AG09309 (cell line): ENCODE measurements around the gene NGEF.

Experiments
- DNase-seq: peaks from one replicate; pipeline ENCODE4 v3.0.0-alpha.2; 2010; ENCODE audit warnings: low read depth
- H3K4me3 ChIP-seq: 2 replicates; pipeline ENCODE4 v1.5.1; 2011; ENCODE audit warnings: mild to moderate bottlenecking, low read depth, low read length, moderate library complexity; ENCODE audit not compliant: control insufficient read depth
- CTCF ChIP-seq: IDR thresholded peaks from 2 replicates; pipeline ENCODE4 v1.5.1; 2011; ENCODE audit warnings: mild to moderate bottlenecking, low read depth, low read length, inconsistent platforms; ENCODE audit not compliant: insufficient read depth, control insufficient read depth; ENCODE audit errors: missing control alignments

NGEF gene

DNA sequence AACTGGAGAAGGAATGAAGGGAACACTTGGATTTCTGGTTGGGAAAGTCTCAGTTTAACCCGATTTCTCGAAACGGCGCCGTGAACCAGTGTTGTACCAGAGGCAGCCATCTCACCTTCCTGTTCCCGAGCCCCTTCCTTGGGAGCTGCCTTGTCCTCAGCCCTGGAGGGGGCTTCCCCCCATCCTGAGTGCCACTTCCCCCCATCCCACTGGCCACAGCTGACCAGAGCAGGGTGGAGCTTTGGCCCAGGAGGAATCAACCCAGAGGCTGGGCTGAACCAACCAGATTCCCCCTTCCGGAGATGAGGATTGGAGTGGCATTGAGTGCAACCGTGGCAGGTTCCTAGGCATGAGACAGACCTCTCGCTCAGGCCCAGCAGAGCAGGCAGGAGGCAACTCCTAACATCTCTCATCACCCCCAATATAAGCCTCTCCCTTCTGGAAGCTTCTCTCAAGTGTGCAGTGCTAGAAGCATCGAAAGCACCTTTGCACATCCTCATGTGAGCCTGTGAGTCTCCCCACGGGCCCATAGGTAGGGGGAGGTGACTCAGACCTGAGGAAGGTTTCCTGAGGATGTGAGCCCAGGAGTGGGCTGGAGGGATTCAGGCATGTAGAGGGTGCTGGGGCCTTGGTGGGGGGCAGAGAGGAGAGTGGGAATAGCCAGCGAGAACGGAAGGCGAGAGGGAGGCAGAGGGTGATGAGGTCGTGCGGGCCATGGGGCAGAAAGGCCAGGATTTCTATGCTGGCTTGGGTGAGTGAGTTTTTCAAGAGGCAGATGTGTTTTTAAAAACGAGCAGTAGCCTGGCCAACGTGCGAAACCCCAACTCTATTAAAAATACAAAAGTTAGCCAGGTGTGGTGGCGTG lies 11.9 kb downstream of the NGEF start:
- no peak for DNase-seq
- H3K4me3 ChIP-seq = no peak overlapping the region
- TF ChIP-seq CTCF = no peak

DNA sequence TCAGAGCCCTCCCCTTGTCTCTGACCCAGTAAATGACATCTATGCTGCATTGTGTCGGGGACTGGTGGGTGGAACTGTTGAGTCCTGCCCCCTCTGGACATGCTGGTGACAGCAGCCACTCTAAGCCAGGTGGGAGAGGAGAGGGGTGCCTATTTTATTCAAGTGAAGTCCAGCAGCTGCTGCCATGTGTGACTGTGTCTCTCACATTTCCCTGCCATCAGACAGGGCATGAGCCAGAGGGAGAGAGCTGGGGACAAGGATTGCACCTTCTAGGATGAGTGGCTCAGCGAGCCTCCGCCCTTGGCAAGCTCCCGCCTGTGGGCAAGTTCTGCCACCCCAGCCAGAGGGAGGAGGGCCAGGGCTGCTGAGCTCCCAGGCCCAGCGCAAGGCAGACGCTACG lies 13.7 kb downstream of the NGEF start:
- H3K4me3 ChIP-seq = no peak overlapping the region
- TF ChIP-seq CTCF = no peak
- no peak for DNase-seq

DNA sequence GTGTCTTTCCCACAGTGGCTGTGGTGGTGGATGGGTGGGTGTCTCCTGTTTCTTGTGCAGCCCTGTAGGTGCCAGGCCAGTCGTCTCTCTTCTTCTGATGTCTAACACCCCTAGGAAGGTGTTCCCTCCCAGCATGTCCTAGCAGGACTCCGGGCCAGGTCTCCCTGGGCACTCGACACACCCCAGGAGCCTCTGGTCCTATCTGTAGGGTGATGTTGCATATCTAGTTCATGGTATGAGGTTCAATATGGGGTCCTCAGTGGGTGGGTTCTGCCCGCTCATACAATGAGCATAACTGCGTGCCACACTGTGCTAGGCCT lies 14.4 kb downstream of the NGEF start:
- no peak for DNase-seq
- H3K4me3 ChIP-seq = no peak overlapping the region
- no peak for TF ChIP-seq CTCF

DNA sequence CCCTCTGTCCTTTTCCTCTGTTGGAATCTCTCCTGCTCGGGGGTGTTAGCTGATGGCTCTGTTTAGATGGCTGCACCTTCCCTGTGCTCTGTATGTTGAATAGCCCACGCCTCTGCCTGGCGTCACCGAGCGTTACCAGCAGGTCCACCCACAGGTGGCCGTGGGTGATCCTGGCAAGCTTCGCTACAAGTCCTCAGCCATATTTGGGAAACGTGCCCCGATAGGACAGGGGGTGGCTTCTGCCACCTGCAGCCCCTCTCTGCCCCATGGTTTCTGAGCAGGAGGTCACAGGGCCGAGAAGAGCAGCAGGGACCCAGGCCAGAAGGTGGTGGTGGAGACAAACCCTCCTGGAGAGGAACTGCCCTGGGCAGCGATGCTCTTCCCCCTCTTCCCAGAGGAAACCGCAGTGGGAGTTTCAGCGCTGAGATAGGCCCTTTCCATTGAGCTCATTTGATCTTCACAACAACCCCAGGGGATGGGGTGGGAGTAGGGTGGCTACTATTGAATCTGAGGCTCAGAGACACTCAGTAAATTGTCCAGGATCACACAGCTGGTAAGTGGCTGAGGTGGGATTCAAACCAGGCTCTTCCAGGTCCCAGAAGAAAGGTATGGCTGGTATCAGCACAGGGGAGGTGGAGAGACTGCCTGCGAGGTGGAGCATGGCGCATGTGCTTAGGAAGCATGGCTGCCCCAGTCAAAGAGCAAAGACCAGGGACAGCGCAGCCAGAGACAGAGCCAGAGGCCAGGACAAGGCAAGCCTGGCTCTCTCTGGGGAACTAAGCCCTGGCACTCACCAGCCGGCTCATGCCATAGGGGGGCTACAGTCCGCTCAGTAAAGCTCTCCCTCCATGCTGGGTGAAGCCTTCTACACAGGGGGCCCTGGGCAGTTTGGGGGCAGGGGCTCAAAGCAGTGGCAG lies 15.0 kb downstream of the NGEF start:
- no peak for TF ChIP-seq CTCF
- H3K4me3 ChIP-seq = no peak overlapping the region
- no peak for DNase-seq

DNA sequence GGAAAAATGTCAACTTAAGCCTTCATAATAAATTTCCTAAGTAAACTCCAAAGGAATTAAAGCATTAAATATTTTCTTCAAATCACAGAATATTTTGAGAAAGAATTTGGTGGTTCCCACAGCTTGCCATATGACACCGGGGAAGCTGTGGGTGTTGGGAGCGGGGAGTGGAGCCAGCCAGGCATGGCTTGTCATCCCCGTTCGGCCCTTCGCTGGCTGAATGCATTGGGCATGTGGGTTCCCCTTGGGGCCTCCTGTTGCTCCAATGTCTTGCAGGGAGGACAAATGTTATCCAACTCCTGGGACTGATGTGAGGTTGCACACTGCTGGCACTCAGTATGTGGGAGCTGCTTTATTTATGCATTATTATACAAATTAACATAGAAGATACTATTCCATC lies 18.6 kb downstream of the NGEF start:
- DNase-seq = no peak
- TF ChIP-seq CTCF = no peak
- no peak overlapping the region for H3K4me3 ChIP-seq

DNA sequence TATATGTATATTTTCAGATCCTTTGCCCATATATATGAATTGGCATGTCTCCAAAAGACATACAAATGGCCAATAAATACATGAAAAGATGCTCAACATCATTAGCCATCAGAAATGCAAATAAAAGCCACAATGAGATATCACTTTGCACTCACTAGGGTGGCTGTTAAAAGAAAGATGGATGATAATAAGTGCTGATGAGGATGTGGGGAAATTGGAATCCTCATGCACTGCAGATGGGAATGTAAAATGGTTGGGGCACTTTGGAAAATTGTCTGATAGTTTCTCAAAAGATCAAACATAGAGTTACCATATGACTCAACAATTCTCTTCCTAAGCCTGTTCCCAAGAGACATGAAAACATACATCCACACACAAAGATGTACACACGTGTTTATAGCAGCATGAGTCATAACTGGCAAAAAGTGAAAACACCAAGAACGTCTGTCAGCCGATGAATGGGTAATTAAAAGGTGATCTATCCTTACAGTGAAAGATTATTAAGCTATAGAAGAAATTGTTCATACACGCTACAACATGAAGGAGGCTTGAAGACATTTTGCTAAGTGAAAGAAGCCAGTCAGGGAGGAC lies 19.7 kb downstream of the NGEF start:
- no peak for TF ChIP-seq CTCF
- no peak for DNase-seq
- no peak overlapping the region for H3K4me3 ChIP-seq
